KMS-11 (cell line): ENCODE data around the gene DCAF12.

Experiments
- H2AFZ ChIP-seq: fragments of 200-600 bp; sonication (generic); 2 replicates; pipeline ENCODE4 v1.6.1; 2016; ENCODE audit warnings: antibody characterized with exemption, mixed run types, low read depth
- H3K27ac ChIP-seq: fragments of 200-600 bp; sonication (generic); 2 replicates; pipeline ENCODE4 v1.6.1; 2016; ENCODE audit warnings: mild to moderate bottlenecking, mixed run types
- H3K27me3 ChIP-seq: fragments of 200-600 bp; sonication (generic); 2 replicates; pipeline ENCODE4 v1.6.1; 2017; ENCODE audit warnings: mild to moderate bottlenecking, low read depth, mixed run types, moderate library complexity; ENCODE audit not compliant: insufficient read depth
- H3K36me3 ChIP-seq: fragments of 200-600 bp; sonication (generic); 2 replicates; pipeline ENCODE4 v1.6.1; 2017; ENCODE audit warnings: mild to moderate bottlenecking, mixed run types; ENCODE audit not compliant: insufficient read depth
- H3K4me1 ChIP-seq: fragments of 200-600 bp; sonication (generic); 2 replicates; pipeline ENCODE4 v1.6.1; 2016; ENCODE audit warnings: mild to moderate bottlenecking, low read depth, mixed run types; ENCODE audit not compliant: poor library complexity, severe bottlenecking
- H3K4me2 ChIP-seq: fragments of 200-600 bp; sonication (generic); 2 replicates; pipeline ENCODE4 v1.7.0; 2016; ENCODE audit warnings: mild to moderate bottlenecking, mixed run types
- H3K4me3 ChIP-seq: fragments of 200-600 bp; sonication (generic); IDR thresholded peaks from 2 replicates; pipeline ENCODE4 v1.6.1; 2017; ENCODE audit warnings: low read depth, low read length, mixed read lengths; ENCODE audit not compliant: insufficient read depth
- H3K79me2 ChIP-seq: fragments of 200-600 bp; sonication (generic); 2 replicates; pipeline ENCODE4 v1.6.1; 2016; ENCODE audit warnings: low read depth, mixed run types; ENCODE audit not compliant: insufficient read depth
- H3K9ac ChIP-seq: fragments of 200-600 bp; sonication (generic); 2 replicates; pipeline ENCODE4 v1.6.1; 2016; ENCODE audit warnings: mild to moderate bottlenecking, mixed run types
- H4K20me1 ChIP-seq: fragments of 200-600 bp; sonication (generic); 2 replicates; pipeline ENCODE4 v1.6.1; 2016; ENCODE audit warnings: mild to moderate bottlenecking, mixed run types; ENCODE audit not compliant: insufficient read depth
- TF ChIP-seq, protein P1 (sequence below): fragments of 200-600 bp; sonication (generic); conservative IDR thresholded peaks from 2 replicates; pipeline ENCODE4 v1.6.1; 2017; ENCODE audit warnings: low read depth, mild to moderate bottlenecking, antibody characterized with exemption, low read length, moderate library complexity, mixed read lengths

DCAF12 gene

GRCh38 chr9:34157318-34157717 is 30.8 kb upstream of the DCAF12 start:
- TF ChIP-seq, protein P1, sequence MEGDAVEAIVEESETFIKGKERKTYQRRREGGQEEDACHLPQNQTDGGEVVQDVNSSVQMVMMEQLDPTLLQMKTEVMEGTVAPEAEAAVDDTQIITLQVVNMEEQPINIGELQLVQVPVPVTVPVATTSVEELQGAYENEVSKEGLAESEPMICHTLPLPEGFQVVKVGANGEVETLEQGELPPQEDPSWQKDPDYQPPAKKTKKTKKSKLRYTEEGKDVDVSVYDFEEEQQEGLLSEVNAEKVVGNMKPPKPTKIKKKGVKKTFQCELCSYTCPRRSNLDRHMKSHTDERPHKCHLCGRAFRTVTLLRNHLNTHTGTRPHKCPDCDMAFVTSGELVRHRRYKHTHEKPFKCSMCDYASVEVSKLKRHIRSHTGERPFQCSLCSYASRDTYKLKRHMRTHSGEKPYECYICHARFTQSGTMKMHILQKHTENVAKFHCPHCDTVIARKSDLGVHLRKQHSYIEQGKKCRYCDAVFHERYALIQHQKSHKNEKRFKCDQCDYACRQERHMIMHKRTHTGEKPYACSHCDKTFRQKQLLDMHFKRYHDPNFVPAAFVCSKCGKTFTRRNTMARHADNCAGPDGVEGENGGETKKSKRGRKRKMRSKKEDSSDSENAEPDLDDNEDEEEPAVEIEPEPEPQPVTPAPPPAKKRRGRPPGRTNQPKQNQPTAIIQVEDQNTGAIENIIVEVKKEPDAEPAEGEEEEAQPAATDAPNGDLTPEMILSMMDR = no peak

GRCh38 chr9:34154057-34154456 is 27.6 kb upstream of the DCAF12 start:
- Histone ChIP-seq H2AFZ (no peak overlapping the region), H3K9ac (no peak overlapping the region), H3K4me1 (no peaks in the 10 kb centered on the region)

More at GRCh38 chr9:34157318-34157717, 30.8 kb upstream of the DCAF12 start:
- no peaks in the 10 kb centered on the region for H3K27me3 ChIP-seq
- no peaks in the 10 kb centered on the region for H4K20me1 ChIP-seq
- no peak overlapping the region for H3K4me2 ChIP-seq
- H3K27ac ChIP-seq = no peak overlapping the region
- no peak overlapping the region for H2AFZ ChIP-seq
- no peak overlapping the region for H3K9ac ChIP-seq
- H3K36me3 ChIP-seq = no peaks in the 10 kb centered on the region
- H3K4me3 ChIP-seq = no peak overlapping the region
- no peaks in the 10 kb centered on the region for H3K4me1 ChIP-seq
- H3K79me2 ChIP-seq = no peaks in the 10 kb centered on the region

GRCh38 chr9:34151398-34151797 is 24.9 kb upstream of the DCAF12 start:
- H2AFZ ChIP-seq = no peak overlapping the region

More at GRCh38 chr9:34154057-34154456, 27.6 kb upstream of the DCAF12 start:
- H4K20me1 ChIP-seq = no peaks in the 10 kb centered on the region
- H3K79me2 ChIP-seq = no peaks in the 10 kb centered on the region
- no peaks in the 10 kb centered on the region for H3K27me3 ChIP-seq
- H3K4me2 ChIP-seq = no peak overlapping the region
- no peaks in the 10 kb centered on the region for H3K36me3 ChIP-seq
- H3K4me3 ChIP-seq = no peak overlapping the region
- TF ChIP-seq, protein P1 = no peak
- H3K27ac ChIP-seq = no peak overlapping the region

DNA sequence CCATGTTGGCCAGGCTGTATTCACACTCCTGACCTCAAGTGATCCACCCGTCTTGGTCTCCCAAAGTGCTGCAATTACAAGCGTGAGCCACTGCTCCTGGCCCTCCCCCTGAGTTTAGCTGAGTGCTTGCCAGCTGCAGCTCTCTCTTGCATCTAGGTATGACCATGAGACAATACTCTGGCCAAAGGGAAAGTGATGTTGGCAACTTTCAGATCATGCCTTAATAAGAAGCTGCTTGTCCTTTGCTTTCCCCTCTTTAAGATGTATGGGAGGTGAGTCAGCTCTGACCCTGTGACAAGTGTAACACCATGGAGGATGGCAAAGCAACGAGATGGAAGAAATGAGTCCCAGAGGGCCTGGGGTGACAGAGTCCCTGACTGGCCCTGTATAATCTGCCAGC is 18.7 kb upstream of the DCAF12 start:
- no peak overlapping the region for H3K4me3 ChIP-seq
- no peaks in the 10 kb centered on the region for H3K4me1 ChIP-seq
- H3K27me3 ChIP-seq = no peaks in the 10 kb centered on the region
- no peak overlapping the region for H2AFZ ChIP-seq
- no peaks in the 10 kb centered on the region for H3K79me2 ChIP-seq
- no peak overlapping the region for H3K27ac ChIP-seq
- TF ChIP-seq, protein P1 = no peak
- H3K4me2 ChIP-seq = no peak overlapping the region
- H3K9ac ChIP-seq = no peak overlapping the region
- no peaks in the 10 kb centered on the region for H3K36me3 ChIP-seq
- H4K20me1 ChIP-seq = no peaks in the 10 kb centered on the region

More at GRCh38 chr9:34151398-34151797, 24.9 kb upstream of the DCAF12 start:
- Histone ChIP-seq H3K27ac (no peak overlapping the region), H3K27me3 (no peaks in the 10 kb centered on the region), H3K9ac (no peak overlapping the region), H3K4me2 (no peak overlapping the region), H4K20me1 (no peaks in the 10 kb centered on the region), H3K4me1 (no peaks in the 10 kb centered on the region), H3K79me2 (no peaks in the 10 kb centered on the region), H3K36me3 (no peaks in the 10 kb centered on the region), H3K4me3 (no peak overlapping the region)
- TF ChIP-seq, protein P1 = no peak
